Upper lobe of right lung (tissue), 1 donor: ENCODE data around the gene TTC19. TPM values are rescaled to one million over a fixed set of nuclear protein-coding genes. Genes with fewer than 3 reads are reported as not detected.
"Not testable (repeated sequence)": the region's sequence is repeated elsewhere in the genome, so short reads cannot be mapped to it uniquely, and the experiment has no call there.

ENCODE experiments used
- ATAC-seq: fragments of 200-7000 bp; cut with Tn5 transposase; one replicate; pipeline ENCODE4 v1.9.1; 2020; ENCODE audit warnings: mild to moderate bottlenecking, moderate library complexity
- DNase-seq: peaks from one replicate; pipeline ENCODE4 v3.0.0-alpha.2; 2020
- H3K27ac ChIP-seq: fragments of 200-600 bp; one replicate; pipeline ENCODE4 v1.8.0; 2022
- H3K27me3 ChIP-seq: fragments of 200-600 bp; one replicate; pipeline ENCODE4 v1.8.0; 2022; ENCODE audit warnings: mild to moderate bottlenecking
- H3K36me3 ChIP-seq: fragments of 200-600 bp; one replicate; pipeline ENCODE4 v1.8.0; 2022
- H3K4me1 ChIP-seq: fragments of 200-600 bp; one replicate; pipeline ENCODE4 v1.8.0; 2022
- H3K4me3 ChIP-seq: fragments of 200-600 bp; one replicate; pipeline ENCODE4 v1.8.0; 2022; ENCODE audit warnings: mild to moderate bottlenecking
- H3K9me3 ChIP-seq: fragments of 200-600 bp; one replicate; pipeline ENCODE4 v1.8.0; 2022
- intact Hi-C: fragments of 100-400 bp; cut with DNase I; formaldehyde crosslinking; loops from one replicate; pipeline ENCODE4 v1.11.0; 2022
- total RNA-seq: library from RNA; stranded (reverse); fragmentation: NEBNext Ultra II Directional; extraction: Animal tissue kit (Norgen Biotek cat#: 25700); gene quantifications from one replicate; pipeline ENCODE4 v1.2.1, GENCODE V29; 2021
- TF ChIP-seq, protein P1 (sequence below): fragments of 200-600 bp; IDR thresholded peaks from one replicate; pipeline ENCODE4 v1.8.0; 2022; ENCODE audit warnings: antibody characterized with exemption
- donor health status: DM: no; HTN: yes; CAD: no; lungs with severe emphysema.

Gene TTC19
- total RNA-seq, 1 donor from 2014 or later = 34.9 TPM

DNA sequence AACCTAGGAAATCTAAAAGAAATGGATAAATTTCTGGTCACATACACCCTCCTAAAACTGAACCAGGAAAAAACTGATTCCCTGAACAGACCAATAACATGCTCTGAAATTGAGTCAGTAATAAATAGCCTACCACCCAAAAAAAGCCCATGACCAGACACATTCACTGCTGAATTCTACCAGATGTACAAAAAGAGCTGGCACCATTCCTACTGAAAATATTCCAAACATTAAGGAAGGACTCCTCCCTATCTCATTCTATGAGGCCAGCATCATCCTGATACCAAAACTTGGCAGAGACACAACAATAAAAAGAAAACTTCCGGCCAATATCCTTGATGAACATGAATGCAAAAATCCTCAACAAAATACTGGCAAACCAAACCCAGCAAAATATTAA, 52.9 kb downstream of the TTC19 start:
- intact Hi-C loops = no loop called here
- no peaks in the 10 kb centered on the region for H3K4me1 ChIP-seq
- peaks cover 63% of the 10 kb centered on the region for H3K36me3 ChIP-seq
- TF ChIP-seq, protein P1, sequence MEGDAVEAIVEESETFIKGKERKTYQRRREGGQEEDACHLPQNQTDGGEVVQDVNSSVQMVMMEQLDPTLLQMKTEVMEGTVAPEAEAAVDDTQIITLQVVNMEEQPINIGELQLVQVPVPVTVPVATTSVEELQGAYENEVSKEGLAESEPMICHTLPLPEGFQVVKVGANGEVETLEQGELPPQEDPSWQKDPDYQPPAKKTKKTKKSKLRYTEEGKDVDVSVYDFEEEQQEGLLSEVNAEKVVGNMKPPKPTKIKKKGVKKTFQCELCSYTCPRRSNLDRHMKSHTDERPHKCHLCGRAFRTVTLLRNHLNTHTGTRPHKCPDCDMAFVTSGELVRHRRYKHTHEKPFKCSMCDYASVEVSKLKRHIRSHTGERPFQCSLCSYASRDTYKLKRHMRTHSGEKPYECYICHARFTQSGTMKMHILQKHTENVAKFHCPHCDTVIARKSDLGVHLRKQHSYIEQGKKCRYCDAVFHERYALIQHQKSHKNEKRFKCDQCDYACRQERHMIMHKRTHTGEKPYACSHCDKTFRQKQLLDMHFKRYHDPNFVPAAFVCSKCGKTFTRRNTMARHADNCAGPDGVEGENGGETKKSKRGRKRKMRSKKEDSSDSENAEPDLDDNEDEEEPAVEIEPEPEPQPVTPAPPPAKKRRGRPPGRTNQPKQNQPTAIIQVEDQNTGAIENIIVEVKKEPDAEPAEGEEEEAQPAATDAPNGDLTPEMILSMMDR = no peak
- no peak overlapping the region for H3K4me3 ChIP-seq
- H3K27ac ChIP-seq = no peak overlapping the region
- H3K27me3 ChIP-seq = no peaks in the 10 kb centered on the region
- ATAC-seq = no peak
- DNase-seq = no peak
- H3K9me3 ChIP-seq = no peaks in the 10 kb centered on the region

DNA sequence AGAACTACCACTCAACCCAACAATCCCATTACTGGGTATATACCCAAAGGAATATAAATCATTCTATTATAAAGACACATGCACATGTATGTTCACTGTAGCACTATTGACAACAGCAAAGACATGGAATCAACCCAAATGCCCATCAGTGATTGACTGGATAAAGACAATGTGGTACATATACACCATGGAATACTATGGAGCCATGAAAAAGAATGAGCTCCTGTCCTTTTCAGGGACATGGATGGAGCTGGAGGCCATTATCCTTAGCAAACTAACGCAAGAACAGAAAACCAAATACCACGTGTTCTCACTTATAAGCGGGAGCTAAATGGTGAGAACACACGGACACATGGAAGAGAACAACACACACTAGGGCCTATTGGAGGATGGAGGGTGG, 55.5 kb downstream of the TTC19 start:
- DNase-seq, H3K4me1 ChIP-seq, ATAC-seq, H3K27me3 ChIP-seq, H3K4me3 ChIP-seq, H3K9me3 ChIP-seq, H3K27ac ChIP-seq, intact Hi-C loops: not testable (repeated sequence)
- peaks cover 68% of the 10 kb centered on the region for H3K36me3 ChIP-seq

DNA sequence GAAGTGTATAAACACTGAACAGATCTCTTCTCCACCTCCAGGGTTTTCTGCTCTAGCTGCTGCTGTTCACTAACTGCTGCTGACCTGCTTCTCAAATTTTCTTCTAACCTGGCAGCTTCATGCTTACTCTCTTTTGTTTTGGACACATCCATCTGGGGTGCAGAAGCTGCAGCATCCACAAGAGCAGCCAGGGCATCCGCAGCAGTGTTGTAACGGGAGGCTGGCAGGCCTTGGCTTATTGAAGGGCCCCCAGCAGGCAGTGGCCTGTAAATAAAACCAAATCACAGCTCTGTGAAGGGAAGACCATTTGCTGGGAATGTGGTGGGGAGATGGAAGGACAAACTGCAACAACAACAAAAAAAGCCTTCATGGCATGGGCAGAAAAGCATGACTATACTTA, 62.0 kb downstream of the TTC19 start:
- no peak for ATAC-seq
- DNase-seq = no peak
- Histone ChIP-seq H3K4me3 (no peak overlapping the region), H3K27ac (no peak overlapping the region), H3K27me3 (no peaks in the 10 kb centered on the region), H3K4me1 (no peaks in the 10 kb centered on the region), H3K36me3 (peaks cover 95% of the 10 kb centered on the region), H3K9me3 (no peaks in the 10 kb centered on the region)
- intact Hi-C loops = no loop called here
- TF ChIP-seq, protein P1 = no peak

- intact Hi-C loops = no loop called here
- Histone ChIP-seq H3K27me3 (no peaks in the 10 kb centered on the region), H3K36me3 (peaks cover 97% of the 10 kb centered on the region), H3K9me3 (no peaks in the 10 kb centered on the region), H3K27ac (no peak overlapping the region), H3K4me3 (no peak overlapping the region), H3K4me1 (no peaks in the 10 kb centered on the region)
- DNase-seq (no peak), ATAC-seq (no peak)
- TF ChIP-seq, protein P1 = no peak
Measured at GRCh38 chr17:16066125-16066524, 66.5 kb downstream of the TTC19 start.

DNA sequence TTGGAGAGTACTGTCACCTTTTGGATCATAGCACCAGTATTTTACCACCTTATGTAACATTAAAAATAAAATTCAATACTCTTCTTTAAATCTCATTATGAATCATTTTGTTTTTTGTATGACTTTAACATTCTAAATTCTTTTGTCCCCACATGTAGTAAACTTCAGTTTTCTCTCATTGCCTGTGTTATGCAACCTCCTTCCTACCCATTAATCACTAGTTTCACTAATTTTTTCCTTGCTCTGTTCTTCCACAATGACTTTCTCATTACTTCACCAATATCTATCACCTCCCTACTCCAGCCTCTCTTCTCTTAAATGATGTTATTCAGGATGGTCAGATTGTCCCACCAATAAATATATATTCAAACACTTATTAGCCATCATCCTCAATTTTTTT, 68.7 kb downstream of the TTC19 start:
- TF ChIP-seq, protein P1 = no peak
- Histone ChIP-seq H3K27me3 (no peaks in the 10 kb centered on the region), H3K4me3 (no peak overlapping the region), H3K27ac (no peak overlapping the region), H3K36me3 (peaks cover 97% of the 10 kb centered on the region), H3K4me1 (no peaks in the 10 kb centered on the region), H3K9me3 (no peaks in the 10 kb centered on the region)
- DNase-seq = no peak
- intact Hi-C loops = no loop called here
- no peak for ATAC-seq

- ATAC-seq (no peak), DNase-seq (no peak)
- H3K27me3 ChIP-seq = no peaks in the 10 kb centered on the region
- H3K27ac ChIP-seq = no peak overlapping the region
- no peaks in the 10 kb centered on the region for H3K4me1 ChIP-seq
- no peak overlapping the region for H3K4me3 ChIP-seq
- peaks cover 97% of the 10 kb centered on the region for H3K36me3 ChIP-seq
- TF ChIP-seq, protein P1 = no peak
- intact Hi-C loops = no loop called here
- no peaks in the 10 kb centered on the region for H3K9me3 ChIP-seq
Measured at GRCh38 chr17:16072031-16072430, 72.4 kb downstream of the TTC19 start.
